Panc1 (cell line): ENCODE results near the gene ZC3H7B. TPM values are rescaled to one million over a fixed set of nuclear protein-coding genes. Genes with fewer than 3 reads are reported as not detected.

ENCODE experiments used
- ATAC-seq: fragments of 200-7000 bp; cut with Tn5 transposase; 2 replicates; pipeline ENCODE4 v1.9.1; 2020; ENCODE audit warnings: mild to moderate bottlenecking, moderate library complexity
- BruUV-seq: library from RNA; stranded (reverse); fragments of 400-500 nt; replicated peaks from 2 replicates; lab custom pipeline; 2021; lab: Mats Ljungman, UMichigan
- CTCF ChIA-PET: fragments of 300-600 bp; sonication (Branson Sonifier 250); formaldehyde crosslinking; loops from one replicate; lab custom pipeline; 2022; ENCODE audit warnings: antibody characterized with exemption; lab: Charles Lee
- POLR2A ChIA-PET: fragments of 300-600 bp; sonication (Branson Sonifier 250); formaldehyde crosslinking; loops from one replicate; lab custom pipeline; 2022; ENCODE audit warnings: antibody characterized with exemption; lab: Charles Lee
- DNase-seq: peaks from one replicate; pipeline ENCODE4 v3.0.0-alpha.2; 2010; ENCODE audit warnings: low read depth, low spot score
- H3K27ac ChIP-seq: 2 replicates; pipeline ENCODE4 v1.5.1; 2011; ENCODE audit warnings: mild to moderate bottlenecking, low read length, inconsistent platforms
- H3K27me3 ChIP-seq: fragments of 200-500 bp; sonication (Bioruptor generic); 2 replicates; pipeline ENCODE4 v1.6.0; 2014; ENCODE audit warnings: low read length, inconsistent platforms; ENCODE audit not compliant: control insufficient read depth, insufficient read depth
- H3K36me3 ChIP-seq: fragments of 200-500 bp; sonication (Bioruptor generic); 2 replicates; pipeline ENCODE4 v1.5.1; 2014; ENCODE audit warnings: inconsistent platforms, mild to moderate bottlenecking, low read length, moderate library complexity; ENCODE audit not compliant: control insufficient read depth, insufficient read depth
- H3K4me1 ChIP-seq: 2 replicates; pipeline ENCODE4 v1.5.1; 2011; ENCODE audit warnings: inconsistent platforms, mild to moderate bottlenecking, low read length, moderate library complexity; ENCODE audit not compliant: control insufficient read depth, insufficient read depth
- H3K4me3 ChIP-seq, 2 experiments: 2 replicates each; pipeline ENCODE4 v1.5.1; 2011 to 2012; ENCODE audit warnings: low read depth in 2 of 2, low read length in 2 of 2, mild to moderate bottlenecking in 2 of 2, inconsistent platforms in 1 of 2, moderate library complexity in 1 of 2
- H3K9me3 ChIP-seq: fragments of 200-500 bp; sonication (Bioruptor generic); 2 replicates; pipeline ENCODE4 v1.5.1; 2014; ENCODE audit warnings: low read depth, mild to moderate bottlenecking, inconsistent platforms, low read length, moderate library complexity; ENCODE audit not compliant: control insufficient read depth, insufficient read depth
- CTCF ChIP-seq: fragments of 450-650 bp; IDR thresholded peaks from 2 replicates; pipeline ENCODE4 v1.5.1; 2017; ENCODE audit warnings: mild to moderate bottlenecking
- POLR2AphosphoS5 ChIP-seq: IDR thresholded peaks from 2 replicates; pipeline ENCODE4 v1.6.1; 2012; ENCODE audit warnings: mild to moderate bottlenecking, low read depth, low read length, moderate library complexity
- SIN3A ChIP-seq: IDR thresholded peaks from 2 replicates; pipeline ENCODE4 v1.6.1; 2012; ENCODE audit warnings: low read depth, mild to moderate bottlenecking, low read length, moderate library complexity, borderline replicate concordance; ENCODE audit not compliant: insufficient read depth
- TCF7L2 ChIP-seq: IDR thresholded peaks from 2 replicates; pipeline ENCODE4 v1.6.1; 2011; ENCODE audit warnings: mild to moderate bottlenecking, low read depth, low read length, inconsistent platforms
- in situ Hi-C: cut with HindIII; loops from 2 replicates; pipeline ENCODE4 v1.10.0; 2016; ENCODE audit warnings: low sequenced_read_pairs, low pct_unique_long_range_greater_than_20kb
- intact Hi-C: fragments of 100-400 bp; cut with micrococcal nuclease; formaldehyde crosslinking; loops from one replicate; pipeline ENCODE4 v1.10.0; 2022; ENCODE audit not compliant: unreplicated experiment
- total RNA-seq: library from RNA; stranded (reverse); gene quantifications from one replicate; pipeline ENCODE4 v1.2.1, GENCODE V29; 2021; ENCODE audit not compliant: unreplicated experiment
- TF ChIP-seq, protein P1 (sequence below), 2 experiments: IDR thresholded peaks; 2 replicates each; pipeline ENCODE4 v1.6.1; 2011 to 2012; ENCODE audit warnings: low read depth in 2 of 2, control low read depth in 1 of 2, low read length in 1 of 2, mild to moderate bottlenecking in 1 of 2, moderate library complexity in 1 of 2; ENCODE audit not compliant: insufficient read depth in 1 of 2

Gene ZC3H7B
- total RNA-seq, 1 experiment from 2014 or later = 62.0 TPM

GRCh38 chr22:41341012-41341411 lies 39.7 kb downstream of the ZC3H7B start:
- intact Hi-C loops = no loop called here
- no peaks in the 10 kb centered on the region for H3K27me3 ChIP-seq
- BruUV-seq = no TSS peak

GRCh38 chr22:41341990-41342389 lies 40.7 kb downstream of the ZC3H7B start:
- TF ChIP-seq, protein P1, sequence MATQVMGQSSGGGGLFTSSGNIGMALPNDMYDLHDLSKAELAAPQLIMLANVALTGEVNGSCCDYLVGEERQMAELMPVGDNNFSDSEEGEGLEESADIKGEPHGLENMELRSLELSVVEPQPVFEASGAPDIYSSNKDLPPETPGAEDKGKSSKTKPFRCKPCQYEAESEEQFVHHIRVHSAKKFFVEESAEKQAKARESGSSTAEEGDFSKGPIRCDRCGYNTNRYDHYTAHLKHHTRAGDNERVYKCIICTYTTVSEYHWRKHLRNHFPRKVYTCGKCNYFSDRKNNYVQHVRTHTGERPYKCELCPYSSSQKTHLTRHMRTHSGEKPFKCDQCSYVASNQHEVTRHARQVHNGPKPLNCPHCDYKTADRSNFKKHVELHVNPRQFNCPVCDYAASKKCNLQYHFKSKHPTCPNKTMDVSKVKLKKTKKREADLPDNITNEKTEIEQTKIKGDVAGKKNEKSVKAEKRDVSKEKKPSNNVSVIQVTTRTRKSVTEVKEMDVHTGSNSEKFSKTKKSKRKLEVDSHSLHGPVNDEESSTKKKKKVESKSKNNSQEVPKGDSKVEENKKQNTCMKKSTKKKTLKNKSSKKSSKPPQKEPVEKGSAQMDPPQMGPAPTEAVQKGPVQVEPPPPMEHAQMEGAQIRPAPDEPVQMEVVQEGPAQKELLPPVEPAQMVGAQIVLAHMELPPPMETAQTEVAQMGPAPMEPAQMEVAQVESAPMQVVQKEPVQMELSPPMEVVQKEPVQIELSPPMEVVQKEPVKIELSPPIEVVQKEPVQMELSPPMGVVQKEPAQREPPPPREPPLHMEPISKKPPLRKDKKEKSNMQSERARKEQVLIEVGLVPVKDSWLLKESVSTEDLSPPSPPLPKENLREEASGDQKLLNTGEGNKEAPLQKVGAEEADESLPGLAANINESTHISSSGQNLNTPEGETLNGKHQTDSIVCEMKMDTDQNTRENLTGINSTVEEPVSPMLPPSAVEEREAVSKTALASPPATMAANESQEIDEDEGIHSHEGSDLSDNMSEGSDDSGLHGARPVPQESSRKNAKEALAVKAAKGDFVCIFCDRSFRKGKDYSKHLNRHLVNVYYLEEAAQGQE (IDR thresholded peaks at IDR 0.05; ENCODE audit: insufficient read depth in 1 of 2, low read depth in 2 of 2, low read length in 1 of 2) = no peak
- TF ChIP-seq TCF7L2 = no peak
- no peak for TF ChIP-seq CTCF
- TF ChIP-seq POLR2AphosphoS5 = no peak
- no peak for TF ChIP-seq SIN3A
- CTCF ChIA-PET = no interaction called here
- in situ Hi-C loops = no loop called here
- intact Hi-C loops = no loop called here
- Histone ChIP-seq H3K27ac (no peak overlapping the region), H3K9me3 (no peaks in the 10 kb centered on the region), H3K4me3 (no peak overlapping the region), H3K27me3 (no peaks in the 10 kb centered on the region), H3K4me1 (no peaks in the 10 kb centered on the region), H3K36me3 (no peaks in the 10 kb centered on the region; the same call in 1 of the 2 replicates)
- POLR2A ChIA-PET = interaction anchor here (0.6 kb wide), 1 partner anchor 13 kb away, joined by 4 read pairs; no protein-coding TSS in a partner anchor
- DNase-seq (no peak), ATAC-seq (no peak)
- no TSS peak for BruUV-seq

More at GRCh38 chr22:41341012-41341411, 39.7 kb downstream of the ZC3H7B start:
- ChIA-PET POLR2A (no interaction called here), CTCF (no interaction called here)
- in situ Hi-C loops = no loop called here
- no peak overlapping the region for H3K4me3 ChIP-seq
- H3K4me1 ChIP-seq = no peaks in the 10 kb centered on the region
- TF ChIP-seq, protein P1 (IDR thresholded peaks at IDR 0.05; ENCODE audit: insufficient read depth in 1 of 2, low read depth in 2 of 2, low read length in 1 of 2) = no peak
- TF ChIP-seq TCF7L2 (no peak), CTCF (no peak), SIN3A (no peak), POLR2AphosphoS5 (no peak)
- H3K27ac ChIP-seq = no peak overlapping the region
- no peak for ATAC-seq
- no peaks in the 10 kb centered on the region; the same call in 1 of the 2 replicates for H3K36me3 ChIP-seq
- H3K9me3 ChIP-seq = no peaks in the 10 kb centered on the region
- no peak for DNase-seq
